ENCODE results near the gene MAPK12.

The MAPK12 gene

GRCh38 chr22:50267591-50268390 lies 6.3 kb upstream of the MAPK12 start:
- no peak overlapping the region for H3K27ac ChIP-seq (ENCODE audit: low read depth, low read length)
- H3K9ac ChIP-seq (ENCODE audit: low read length): no peak overlapping the region
- H3K36me3 ChIP-seq (ENCODE audit: control insufficient read depth, insufficient read depth, low read length): no peaks in the 10 kb centered on the region
- peaks cover 11% of the 10 kb centered on the region for H3K27me3 ChIP-seq (ENCODE audit: control insufficient read depth, insufficient read depth, low read length)
- H3K4me1 ChIP-seq (ENCODE audit: control insufficient read depth, insufficient read depth, low read length): peaks cover 8% of the 10 kb centered on the region
- peak overlapping the region; percentile 21 for H3K4me3 ChIP-seq (ENCODE audit: low read length)

- Histone ChIP-seq H3K9ac (ENCODE audit: low read length) (no peak overlapping the region), H3K27ac (ENCODE audit: low read depth, low read length) (no peak overlapping the region), H3K27me3 (ENCODE audit: control insufficient read depth, insufficient read depth, low read length) (peaks cover 19% of the 10 kb centered on the region), H3K36me3 (ENCODE audit: control insufficient read depth, insufficient read depth, low read length) (no peaks in the 10 kb centered on the region), H3K4me3 (ENCODE audit: low read length) (no peak overlapping the region), H3K4me1 (ENCODE audit: control insufficient read depth, insufficient read depth, low read length) (peaks cover 8% of the 10 kb centered on the region)
These were observed 5.5 kb upstream of the MAPK12 start for GRCh38 chr22:50266994-50267393.

GRCh38 chr22:50264946-50265669 lies 3.6 kb upstream of the MAPK12 start:
- no peaks in the 10 kb centered on the region for H3K36me3 ChIP-seq (ENCODE audit: control insufficient read depth, insufficient read depth, low read length)
- H3K9ac ChIP-seq (ENCODE audit: low read length): no peak overlapping the region
- H3K4me1 ChIP-seq (ENCODE audit: control insufficient read depth, insufficient read depth, low read length): peaks cover 2% of the 10 kb centered on the region
- H3K4me3 ChIP-seq (ENCODE audit: low read length): no peak overlapping the region
- H3K27ac ChIP-seq (ENCODE audit: low read depth, low read length): no peak overlapping the region
- peaks cover 27% of the 10 kb centered on the region for H3K27me3 ChIP-seq (ENCODE audit: control insufficient read depth, insufficient read depth, low read length)

- peaks cover 29% of the 10 kb centered on the region for H3K27me3 ChIP-seq (ENCODE audit: control insufficient read depth, insufficient read depth, low read length)
- peaks cover 2% of the 10 kb centered on the region for H3K4me1 ChIP-seq (ENCODE audit: control insufficient read depth, insufficient read depth, low read length)
- H3K27ac ChIP-seq (ENCODE audit: low read depth, low read length): no peak overlapping the region
- no peaks in the 10 kb centered on the region for H3K36me3 ChIP-seq (ENCODE audit: control insufficient read depth, insufficient read depth, low read length)
- H3K9ac ChIP-seq (ENCODE audit: low read length): no peak overlapping the region
- H3K4me3 ChIP-seq (ENCODE audit: low read length): no peak overlapping the region
These were observed 2.7 kb upstream of the MAPK12 start for GRCh38 chr22:50264104-50264745.

GRCh38 chr22:50262973-50263617 lies 1.6 kb upstream of the MAPK12 start:
- Histone ChIP-seq H3K27ac (ENCODE audit: low read depth, low read length) (no peak overlapping the region), H3K9ac (ENCODE audit: low read length) (no peak overlapping the region), H3K27me3 (ENCODE audit: control insufficient read depth, insufficient read depth, low read length) (peaks cover 29% of the 10 kb centered on the region)

GRCh38 chr22:50262460-50262911 lies 1.0 kb upstream of the MAPK12 start:
- Histone ChIP-seq H3K4me1 (ENCODE audit: control insufficient read depth, insufficient read depth, low read length) (peaks cover 2% of the 10 kb centered on the region), H3K27ac (ENCODE audit: low read depth, low read length) (no peak overlapping the region), H3K36me3 (ENCODE audit: control insufficient read depth, insufficient read depth, low read length) (no peaks in the 10 kb centered on the region), H3K4me3 (ENCODE audit: low read length) (no peak overlapping the region), H3K9ac (ENCODE audit: low read length) (no peak overlapping the region), H3K27me3 (ENCODE audit: control insufficient read depth, insufficient read depth, low read length) (peaks cover 29% of the 10 kb centered on the region)

More at GRCh38 chr22:50262973-50263617, 1.6 kb upstream of the MAPK12 start:
- Histone ChIP-seq H3K4me1 (ENCODE audit: control insufficient read depth, insufficient read depth, low read length) (peaks cover 2% of the 10 kb centered on the region), H3K4me3 (ENCODE audit: low read length) (no peak overlapping the region), H3K36me3 (ENCODE audit: control insufficient read depth, insufficient read depth, low read length) (no peaks in the 10 kb centered on the region)

- no peaks in the 10 kb centered on the region for H3K36me3 ChIP-seq (ENCODE audit: control insufficient read depth, insufficient read depth, low read length)
- H3K4me1 ChIP-seq (ENCODE audit: control insufficient read depth, insufficient read depth, low read length): no peaks in the 10 kb centered on the region
- H3K4me3 ChIP-seq (ENCODE audit: low read length): peak overlapping the region; percentile 32
- no peak overlapping the region for H3K9ac ChIP-seq (ENCODE audit: low read length)
- H3K27ac ChIP-seq (ENCODE audit: low read depth, low read length): no peak overlapping the region
- H3K27me3 ChIP-seq (ENCODE audit: control insufficient read depth, insufficient read depth, low read length): peaks cover 31% of the 10 kb centered on the region
These were observed 475 bp downstream of the MAPK12 start for GRCh38 chr22:50260801-50261614.

GRCh38 chr22:50260434-50260800 lies 1.1 kb downstream of the MAPK12 start:
- Histone ChIP-seq H3K4me1 (ENCODE audit: control insufficient read depth, insufficient read depth, low read length) (no peaks in the 10 kb centered on the region), H3K9ac (ENCODE audit: low read length) (no peak overlapping the region), H3K36me3 (ENCODE audit: control insufficient read depth, insufficient read depth, low read length) (no peaks in the 10 kb centered on the region), H3K4me3 (ENCODE audit: low read length) (peak overlapping the region; percentile 32), H3K27me3 (ENCODE audit: control insufficient read depth, insufficient read depth, low read length) (peaks cover 31% of the 10 kb centered on the region), H3K27ac (ENCODE audit: low read depth, low read length) (no peak overlapping the region)

GRCh38 chr22:50259302-50259701 lies 2.2 kb downstream of the MAPK12 start:
- Histone ChIP-seq H3K36me3 (ENCODE audit: control insufficient read depth, insufficient read depth, low read length) (no peaks in the 10 kb centered on the region), H3K4me1 (ENCODE audit: control insufficient read depth, insufficient read depth, low read length) (no peaks in the 10 kb centered on the region), H3K9ac (ENCODE audit: low read length) (no peak overlapping the region), H3K27ac (ENCODE audit: low read depth, low read length) (no peak overlapping the region), H3K27me3 (ENCODE audit: control insufficient read depth, insufficient read depth, low read length) (peaks cover 27% of the 10 kb centered on the region), H3K4me3 (ENCODE audit: low read length) (no peak overlapping the region)

- no peak overlapping the region for H3K27ac ChIP-seq (ENCODE audit: low read depth, low read length)
- H3K4me1 ChIP-seq (ENCODE audit: control insufficient read depth, insufficient read depth, low read length): no peaks in the 10 kb centered on the region
- H3K36me3 ChIP-seq (ENCODE audit: control insufficient read depth, insufficient read depth, low read length): no peaks in the 10 kb centered on the region
- peaks cover 27% of the 10 kb centered on the region for H3K27me3 ChIP-seq (ENCODE audit: control insufficient read depth, insufficient read depth, low read length)
- H3K9ac ChIP-seq (ENCODE audit: low read length): no peak overlapping the region
- H3K4me3 ChIP-seq (ENCODE audit: low read length): no peak overlapping the region
These were observed 2.9 kb downstream of the MAPK12 start for GRCh38 chr22:50258361-50259292.

All from rectal smooth muscle tissue (tissue), 1 donor.